Right lobe of liver (tissue), 6 donors: ENCODE measurements around the gene NUDT1. TPM values are rescaled to one million over a fixed set of nuclear protein-coding genes. Genes with fewer than 3 reads are reported as not detected.

Source experiments
- ATAC-seq, 4 donors: fragments of 200-7000 bp; cut with Tn5 transposase; one replicate each; pipeline ENCODE4 v1.9.1; 2020; ENCODE audit warnings: mild to moderate bottlenecking in 4 of 4, moderate library complexity in 4 of 4
- DNase-seq, 3 donors: peaks; one replicate each; pipeline ENCODE4 v3.0.0-alpha.2; 2020
- H3K27ac ChIP-seq, 3 donors: fragments of 200-600 bp; one replicate each; pipeline ENCODE4 v1.8.0; 2022
- H3K27me3 ChIP-seq, 2 donors: fragments of 200-600 bp; one replicate each; pipeline ENCODE4 v1.8.0; 2022
- H3K36me3 ChIP-seq, 4 donors: fragments of 200-600 bp; sonication (generic) in 1 of 4; one replicate each; pipeline versions ENCODE4 v1.5.1 to v1.8.0; 2017 to 2022; ENCODE audit warnings: control low read depth in 1 of 4
- H3K4me1 ChIP-seq, 4 donors: fragments of 200-600 bp; sonication (generic) in 1 of 4; one replicate each; pipeline versions ENCODE4 v1.5.1 to v1.8.0; 2017 to 2022; ENCODE audit warnings: control low read depth in 1 of 4
- H3K4me3 ChIP-seq, 3 donors: fragments of 200-600 bp; one replicate each; pipeline ENCODE4 v1.8.0; 2022
- H3K9me3 ChIP-seq, 4 donors: fragments of 200-600 bp; sonication (generic) in 1 of 4; one replicate each; pipeline versions ENCODE4 v1.5.1 to v1.8.0; 2017 to 2022; ENCODE audit warnings: control low read depth in 1 of 4
- CTCF ChIP-seq, 4 donors: fragments of 200-600 bp in 3 of 4; fragments of 450-650 bp in 1 of 4; IDR thresholded peaks; one replicate each; pipeline versions ENCODE4 v1.5.1 to v1.8.0; 2016 to 2022; ENCODE audit warnings: antibody characterized with exemption in 4 of 4, mild to moderate bottlenecking in 2 of 4
- POLR2A ChIP-seq: fragments of 450-650 bp; IDR thresholded peaks from one replicate; pipeline ENCODE4 v1.6.1; 2017; ENCODE audit warnings: antibody characterized with exemption, mild to moderate bottlenecking
- WGBS: methylation state at CpG from one replicate; pipeline ENCODE4 v1.1.6; 2018; ENCODE audit warnings: low coverage, low lambda C conversion rate; ENCODE audit not compliant: insufficient coverage; ENCODE audit errors: missing lambda C conversion rate; 5-methylcytosine and 5-hydroxymethylcytosine counted together
- intact Hi-C, 2 donors: fragments of 100-400 bp; cut with DNase I; formaldehyde crosslinking; loops; one replicate each; pipeline versions ENCODE4 v1.11.2 to v1.14.1; 2022
- total RNA-seq, 6 experiments: library from RNA; depleted of rRNA in 2 of 6; stranded (reverse); fragments of >200 nt in 2 of 6; fragmentation: NEBNext Ultra II Directional in 3 of 6; extraction: Animal tissue kit (Norgen Biotek cat#: 25700) in 3 of 6; gene quantifications; one replicate each; pipeline versions ENCODE4 v1.1.0 to v1.2.4, GENCODE V29; 2016 to 2023
- donor health status: DM: no; HTN: yes; CAD: no.
- donor health status: DM: no; HTN: no; CAD: no.
- donor health status: DM: no; HTN: no; CAD: no.
- donor health status: DM: no; HTN: yes; CAD: no.
- donor health status: DM: no; HTN: yes; CAD: no.

The NUDT1 gene
- total RNA-seq, 6 experiments from 2014 or later, result 1.6 to 4.1 (median 2.3) TPM

GRCh38 chr7:2199528-2199927, 42.5 kb upstream of the NUDT1 start:
- ATAC-seq (no peak), DNase-seq (peak in 1 of 3 donors; percentile 37)
- Histone ChIP-seq H3K27ac (no peak overlapping the region), H3K4me3 (no peak overlapping the region), H3K9me3 (no peaks in the 10 kb centered on the region), H3K27me3 (no peaks in the 10 kb centered on the region), H3K4me1 (no peaks in the 10 kb centered on the region), H3K36me3 (no peaks in the 10 kb centered on the region)
- intact Hi-C loops, result no loop called here
- TF ChIP-seq POLR2A (no peak), CTCF (IDR thresholded peaks at IDR 0.05) (no peak)
- 100% methylated on average over 8 of the region's 16 CpGs for WGBS

GRCh38 chr7:2199956-2200583, 42.0 kb upstream of the NUDT1 start:
- Histone ChIP-seq H3K27me3 (no peaks in the 10 kb centered on the region), H3K4me1 (no peaks in the 10 kb centered on the region), H3K4me3 (no peak overlapping the region), H3K9me3 (no peaks in the 10 kb centered on the region), H3K27ac (no peak overlapping the region), H3K36me3 (no peaks in the 10 kb centered on the region)
- 73% methylated on average over 3 of the region's 25 CpGs for WGBS
- no peak for TF ChIP-seq CTCF (IDR thresholded peaks at IDR 0.05)
- TF ChIP-seq POLR2A, result no peak
- intact Hi-C loops, result loop anchor here (10.0 kb wide), 1 partner anchor 615 kb away; no protein-coding TSS in a partner anchor
- DNase-seq (peak in 1 of 3 donors; percentile 31), ATAC-seq (peak in 1 of 4 donors; percentile 12)

- DNase-seq (peak in 1 of 3 donors; percentile 33), ATAC-seq (no peak)
- Histone ChIP-seq H3K9me3 (no peaks in the 10 kb centered on the region), H3K4me1 (no peaks in the 10 kb centered on the region), H3K27ac (no peak overlapping the region), H3K36me3 (no peaks in the 10 kb centered on the region), H3K4me3 (no peak overlapping the region), H3K27me3 (no peaks in the 10 kb centered on the region)
- TF ChIP-seq POLR2A (no peak), CTCF (IDR thresholded peaks at IDR 0.05) (no peak)
- 80% methylated on average over 1 of the region's 18 CpGs for WGBS
- intact Hi-C loops, result loop anchor here (10.0 kb wide), 1 partner anchor 616 kb away; no protein-coding TSS in a partner anchor
These were observed 41.4 kb upstream of the NUDT1 start for GRCh38 chr7:2200584-2200980.

GRCh38 chr7:2201128-2201527, 40.9 kb upstream of the NUDT1 start:
- 100% methylated on average over 2 of the region's 10 CpGs for WGBS
- DNase-seq (peak in 1 of 3 donors; percentile 22), ATAC-seq (no peak)
- H3K4me3 ChIP-seq, result no peak overlapping the region
- no peaks in the 10 kb centered on the region for H3K27me3 ChIP-seq
- H3K36me3 ChIP-seq, result no peaks in the 10 kb centered on the region
- intact Hi-C loops, result loop anchor here (10.0 kb wide), 1 partner anchor 616 kb away; no protein-coding TSS in a partner anchor
- TF ChIP-seq CTCF (IDR thresholded peaks at IDR 0.05) (no peak), POLR2A (no peak)
- no peaks in the 10 kb centered on the region for H3K9me3 ChIP-seq
- H3K27ac ChIP-seq, result no peak overlapping the region
- no peaks in the 10 kb centered on the region for H3K4me1 ChIP-seq
